Measurements from ENCODE around the gene C1D.
"Not testable (repeated sequence)": the region's sequence is repeated elsewhere in the genome, so short reads cannot be mapped to it uniquely, and the experiment has no call there.

C1D gene

GRCh38 chr2:68091439-68092034, 28.7 kb upstream of the C1D start:
- H3K4me3 ChIP-seq (ENCODE audit: low read depth, low read length), result no peak overlapping the region
- TF ChIP-seq CTCF (IDR thresholded peaks at IDR 0.05; ENCODE audit: insufficient read depth, low read depth, low read length, missing control alignments), result no peak

DNA sequence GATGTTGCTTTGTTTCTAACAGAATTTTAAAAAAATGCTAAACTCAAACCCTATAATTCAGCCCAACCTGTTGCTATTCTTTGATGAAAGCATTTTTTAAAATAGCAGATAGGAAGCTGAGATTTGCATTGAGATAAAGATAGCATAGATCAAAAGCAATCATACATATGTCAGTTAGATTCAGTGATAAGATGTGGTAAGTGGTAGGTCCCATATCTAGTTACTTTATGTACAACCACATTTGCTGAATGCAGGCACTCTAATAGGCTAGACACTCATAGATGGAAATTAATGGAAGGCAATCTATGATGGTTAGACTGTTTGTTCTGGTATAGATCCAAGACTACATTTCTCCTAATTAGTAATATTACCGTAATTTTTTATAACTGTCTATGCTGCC, 27.2 kb upstream of the C1D start:
- no peak overlapping the region for H3K4me3 ChIP-seq (ENCODE audit: low read depth, low read length)
- no peak for TF ChIP-seq CTCF (IDR thresholded peaks at IDR 0.05; ENCODE audit: insufficient read depth, low read depth, low read length, missing control alignments)
- DNase-seq (ENCODE audit: low read depth), result no peak

More at GRCh38 chr2:68091439-68092034, 28.7 kb upstream of the C1D start:
- DNase-seq (ENCODE audit: low read depth), result no peak

DNA sequence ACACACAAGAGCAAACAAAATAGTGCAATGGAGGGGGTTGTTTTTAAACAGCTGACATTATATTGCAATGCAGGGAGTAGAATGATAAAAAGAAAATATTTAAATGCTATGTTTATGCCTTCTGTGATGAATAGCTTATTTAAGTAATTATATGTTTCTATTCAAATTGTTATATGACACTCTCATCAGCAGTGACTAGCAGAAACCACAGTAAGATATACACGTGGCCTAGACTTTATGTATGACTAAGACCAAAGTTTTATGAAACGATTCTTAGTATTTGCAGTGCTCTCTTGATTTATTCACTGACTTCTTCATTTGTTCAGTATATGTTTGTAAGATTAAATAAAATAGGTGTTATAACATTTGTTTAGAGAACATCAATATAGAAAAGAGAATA, 26.1 kb upstream of the C1D start:
- no peak for TF ChIP-seq CTCF (IDR thresholded peaks at IDR 0.05; ENCODE audit: insufficient read depth, low read depth, low read length, missing control alignments)
- DNase-seq (ENCODE audit: low read depth), result no peak

GRCh38 chr2:68086166-68086565, 23.4 kb upstream of the C1D start:
- DNase-seq (ENCODE audit: low read depth), result peak; percentile 9
- TF ChIP-seq CTCF (IDR thresholded peaks at IDR 0.05; ENCODE audit: insufficient read depth, low read depth, low read length, missing control alignments), result no peak
- no peak overlapping the region for H3K4me3 ChIP-seq (ENCODE audit: low read depth, low read length)

More for the DNA sequence above, 26.1 kb upstream of the C1D start:
- H3K4me3 ChIP-seq (ENCODE audit: low read depth, low read length), result no peak overlapping the region

DNA sequence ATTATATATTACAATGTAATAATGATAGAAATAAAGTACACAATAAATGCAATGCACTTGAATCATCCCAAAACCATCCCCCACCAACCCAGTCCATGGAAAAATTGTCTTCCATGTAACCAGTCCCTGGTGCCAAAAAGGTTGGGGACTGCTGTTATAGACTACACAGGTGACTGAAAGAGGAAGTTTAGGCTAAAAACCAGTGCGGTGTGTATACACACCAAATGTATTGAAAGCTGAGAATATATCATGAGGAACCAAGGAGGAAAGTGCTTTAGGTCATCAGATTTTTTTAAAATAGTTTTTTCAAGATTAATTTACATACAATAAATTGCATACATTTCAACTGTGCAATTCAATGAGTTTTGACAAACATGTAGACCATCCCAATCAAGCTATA, 20.5 kb upstream of the C1D start:
- H3K4me3 ChIP-seq (ENCODE audit: low read depth, low read length), result no peak overlapping the region
- TF ChIP-seq CTCF (IDR thresholded peaks at IDR 0.05; ENCODE audit: insufficient read depth, low read depth, low read length, missing control alignments), result no peak
- no peak for DNase-seq (ENCODE audit: low read depth)

- H3K4me3 ChIP-seq (ENCODE audit: low read depth, low read length), result no peak overlapping the region
- no peak for DNase-seq (ENCODE audit: low read depth)
- no peak for TF ChIP-seq CTCF (IDR thresholded peaks at IDR 0.05; ENCODE audit: insufficient read depth, low read depth, low read length, missing control alignments)
Observed at GRCh38 chr2:68074050-68074449, 11.2 kb upstream of the C1D start.

DNA sequence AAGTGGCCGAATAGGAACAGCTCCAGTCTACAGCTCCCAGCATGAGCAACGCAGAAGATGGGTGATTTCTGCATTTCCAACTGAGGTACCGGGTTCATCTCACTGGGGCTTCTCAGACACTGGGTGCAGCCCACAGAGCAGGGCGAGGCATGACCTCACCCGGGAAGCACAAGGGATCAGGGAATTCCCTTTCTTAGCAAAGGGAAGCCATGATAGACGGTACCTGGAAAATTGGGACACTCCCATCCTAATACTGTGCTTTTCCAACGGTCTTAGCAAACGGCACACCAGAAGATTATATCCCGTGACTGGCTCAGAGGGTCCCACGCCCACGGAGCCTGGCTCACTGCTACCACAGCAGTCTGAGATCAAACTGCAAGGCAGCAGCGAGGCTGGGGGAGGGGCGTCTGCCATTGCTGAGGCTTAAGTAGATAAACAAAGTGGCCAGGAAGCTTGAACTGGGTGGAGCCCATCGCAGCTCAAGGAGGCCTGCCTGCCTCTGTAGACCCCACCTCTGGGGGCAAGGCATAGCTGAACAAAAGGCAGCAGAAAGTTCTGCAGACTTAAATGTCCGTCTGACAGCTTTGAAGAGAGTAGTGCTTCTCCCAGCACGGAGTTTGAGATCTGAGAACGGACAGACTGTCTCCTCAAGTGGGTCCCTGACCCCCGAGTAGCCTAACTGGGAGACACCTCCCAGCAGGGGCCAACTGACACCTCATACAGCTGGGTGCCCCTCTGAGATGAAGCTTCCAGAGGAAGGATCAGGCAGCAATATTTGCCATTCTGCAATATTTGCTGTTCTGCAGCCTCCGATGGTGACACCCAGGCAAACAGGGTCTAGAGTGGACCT, 1.2 kb upstream of the C1D start:
- DNase-seq (ENCODE audit: low read depth); H3K4me3 ChIP-seq (ENCODE audit: low read depth, low read length): not testable (repeated sequence)
